Left lung (tissue), 10 donors: ENCODE results near the gene HOXB4. TPM values are rescaled to one million over a fixed set of nuclear protein-coding genes. Genes with fewer than 3 reads are reported as not detected.

ENCODE experiments used
- ATAC-seq: fragments of 200-7000 bp; cut with Tn5 transposase; one replicate; pipeline ENCODE4 v1.9.1; 2020; ENCODE audit warnings: moderate library complexity
- DNase-seq, 4 donors: peaks; one replicate each; pipeline ENCODE4 v3.0.0-alpha.2; 2013 to 2020
- H3K27ac ChIP-seq, 2 donors: fragments of 200-600 bp; sonication (generic) in 1 of 2; one replicate each; pipeline versions ENCODE4 v1.5.0 to v1.8.0; 2020 to 2021
- H3K27me3 ChIP-seq, 2 donors: fragments of 200-600 bp; sonication (generic) in 1 of 2; one replicate each; pipeline versions ENCODE4 v1.5.0 to v1.8.0; 2020 to 2021
- H3K36me3 ChIP-seq, 2 donors: fragments of 200-600 bp; sonication (generic) in 1 of 2; one replicate each; pipeline versions ENCODE4 v1.5.0 to v1.8.0; 2020 to 2021
- H3K4me1 ChIP-seq, 2 donors: fragments of 200-600 bp; one replicate each; pipeline ENCODE4 v1.8.0; 2021
- H3K4me3 ChIP-seq, 2 donors: fragments of 200-600 bp; sonication (generic) in 1 of 2; one replicate each; pipeline versions ENCODE4 v1.5.0 to v1.8.0; 2020 to 2021; ENCODE audit warnings: mild to moderate bottlenecking in 1 of 2
- H3K9me3 ChIP-seq, 2 donors: fragments of 200-600 bp; sonication (generic) in 1 of 2; one replicate each; pipeline versions ENCODE4 v1.5.0 to v1.8.0; 2020 to 2021
- CTCF ChIP-seq, 2 donors: fragments of 200-600 bp; sonication (generic) in 1 of 2; IDR thresholded peaks; one replicate each; pipeline versions ENCODE4 v1.5.0 to v1.8.0; 2021; ENCODE audit warnings: antibody characterized with exemption in 2 of 2
- intact Hi-C, 2 donors: fragments of 100-400 bp; cut with DNase I; formaldehyde crosslinking; loops; one replicate each; pipeline versions ENCODE4 v1.11.2 to v1.14.2; 2022
- polyA plus RNA-seq, 6 donors: library from polyadenylated mRNA; unstranded; fragments of 120-200 nt; gene quantifications; one replicate each; pipeline ENCODE4 v1.2.1, GENCODE V29; 2013; ENCODE audit not compliant: insufficient read length in 6 of 6
- total RNA-seq, 2 donors: library from RNA; stranded (reverse); fragmentation: NEBNext Ultra II Directional; extraction: Animal tissue kit (Norgen Biotek cat#: 25700); gene quantifications; one replicate each; pipeline ENCODE4 v1.2.1, GENCODE V29; 2021
- donor health status: DM: no; HTN: yes; CAD: no.
- donor health status: DM: no; HTN: no; CAD: no.

Gene HOXB4
- total and polyA plus RNA-seq, 8 donors, result 4.5 to 19.0 (median 12.8) TPM

- no peaks in the 10 kb centered on the region for H3K9me3 ChIP-seq
- peaks cover 27 to 100% of the 10 kb centered on the region in 2 donors for H3K27me3 ChIP-seq
- no peak for TF ChIP-seq CTCF (IDR thresholded peaks at IDR 0.05)
- H3K27ac ChIP-seq, result peak overlapping the region in 1 of 2 donors; percentile 86
- no peaks in the 10 kb centered on the region for H3K36me3 ChIP-seq
- intact Hi-C loops, result no loop called here
- DNase-seq (peak in 3 of 4 donors; percentile 28 to 72 (median 34)), ATAC-seq (no peak)
- H3K4me3 ChIP-seq, result no peak overlapping the region
- H3K4me1 ChIP-seq, result no peaks in the 10 kb centered on the region
These were observed 27.5 kb downstream of the HOXB4 start for GRCh38 chr17:48550502-48551213.

GRCh38 chr17:48549914-48550501 lies 28.1 kb downstream of the HOXB4 start:
- DNase-seq (peak in 1 of 4 donors; percentile 31), ATAC-seq (no peak)
- no peak for TF ChIP-seq CTCF (IDR thresholded peaks at IDR 0.05)
- Histone ChIP-seq H3K36me3 (no peaks in the 10 kb centered on the region), H3K4me3 (no peak overlapping the region), H3K27ac (peak overlapping the region in 1 of 2 donors; percentile 86), H3K27me3 (peaks cover 25 to 100% of the 10 kb centered on the region in 2 donors), H3K9me3 (no peaks in the 10 kb centered on the region), H3K4me1 (peaks cover 0 to 6% of the 10 kb centered on the region in 2 donors)
- intact Hi-C loops, result no loop called here

GRCh38 chr17:48549281-48549630 lies 28.9 kb downstream of the HOXB4 start:
- intact Hi-C loops, result no loop called here
- ATAC-seq (no peak), DNase-seq (peak in 1 of 4 donors; percentile 26)
- peaks cover 23 to 100% of the 10 kb centered on the region in 2 donors for H3K27me3 ChIP-seq
- H3K4me1 ChIP-seq, result peaks cover 0 to 12% of the 10 kb centered on the region in 2 donors
- peak overlapping the region; percentile 2 to 86 for H3K27ac ChIP-seq
- TF ChIP-seq CTCF (IDR thresholded peaks at IDR 0.05), result no peak
- no peaks in the 10 kb centered on the region for H3K9me3 ChIP-seq
- no peak overlapping the region for H3K4me3 ChIP-seq
- H3K36me3 ChIP-seq, result no peaks in the 10 kb centered on the region

- H3K9me3 ChIP-seq, result no peaks in the 10 kb centered on the region
- peaks cover 0 to 12% of the 10 kb centered on the region in 2 donors for H3K4me1 ChIP-seq
- H3K27me3 ChIP-seq, result peaks cover 29 to 100% of the 10 kb centered on the region in 2 donors
- intact Hi-C loops, result no loop called here
- no peak overlapping the region for H3K4me3 ChIP-seq
- ATAC-seq (no peak), DNase-seq (no peak)
- H3K27ac ChIP-seq, result peak overlapping the region; percentile 2 to 86
- no peak for TF ChIP-seq CTCF (IDR thresholded peaks at IDR 0.05)
- no peaks in the 10 kb centered on the region for H3K36me3 ChIP-seq
These were observed 29.4 kb downstream of the HOXB4 start for GRCh38 chr17:48548523-48549280.
